Measurements from ENCODE around the gene BCCIP. TPM values are rescaled to one million over a fixed set of nuclear protein-coding genes. Genes with fewer than 3 reads are reported as not detected.

BCCIP gene
- total RNA-seq, 4 donors from 2014 or later, result 29.5 to 62.0 (median 53.5) TPM

DNA sequence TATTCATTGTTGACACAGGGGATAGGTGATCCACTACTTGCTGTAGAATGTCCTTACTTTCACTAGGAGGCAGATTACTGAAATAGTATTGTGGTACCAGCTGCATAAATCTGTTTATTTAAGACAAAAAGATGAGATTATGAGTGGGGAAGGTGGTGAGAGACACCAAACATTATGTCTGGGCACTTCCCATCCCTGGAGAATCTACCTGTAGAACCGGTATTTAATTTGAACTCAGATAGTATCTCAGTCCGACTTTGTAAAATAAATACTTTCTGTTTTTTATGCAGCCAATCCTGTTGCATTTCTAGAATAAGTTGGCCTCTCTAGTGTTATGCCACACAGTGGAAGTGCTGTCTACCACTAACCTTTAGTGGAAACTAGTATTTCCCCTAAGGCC, 13.4 kb downstream of the BCCIP start:
- H3K4me3 ChIP-seq, result no peak overlapping the region
- peaks cover 6 to 100% (median 44%) of the 10 kb centered on the region in 3 donors for H3K36me3 ChIP-seq
- H3K27ac ChIP-seq, result no peak overlapping the region
- no peak for DNase-seq
- intact Hi-C loops (cut with DNase I), result no loop called here
- 59 to 81% methylated on average over 2 of the region's 2 CpGs for WGBS, 2 donors
- no peaks in the 10 kb centered on the region for H3K4me1 ChIP-seq
- TF ChIP-seq CTCF (IDR thresholded peaks at IDR 0.05), result no peak
- no peaks in the 10 kb centered on the region for H3K27me3 ChIP-seq
- no peaks in the 10 kb centered on the region for H3K9me3 ChIP-seq

DNA sequence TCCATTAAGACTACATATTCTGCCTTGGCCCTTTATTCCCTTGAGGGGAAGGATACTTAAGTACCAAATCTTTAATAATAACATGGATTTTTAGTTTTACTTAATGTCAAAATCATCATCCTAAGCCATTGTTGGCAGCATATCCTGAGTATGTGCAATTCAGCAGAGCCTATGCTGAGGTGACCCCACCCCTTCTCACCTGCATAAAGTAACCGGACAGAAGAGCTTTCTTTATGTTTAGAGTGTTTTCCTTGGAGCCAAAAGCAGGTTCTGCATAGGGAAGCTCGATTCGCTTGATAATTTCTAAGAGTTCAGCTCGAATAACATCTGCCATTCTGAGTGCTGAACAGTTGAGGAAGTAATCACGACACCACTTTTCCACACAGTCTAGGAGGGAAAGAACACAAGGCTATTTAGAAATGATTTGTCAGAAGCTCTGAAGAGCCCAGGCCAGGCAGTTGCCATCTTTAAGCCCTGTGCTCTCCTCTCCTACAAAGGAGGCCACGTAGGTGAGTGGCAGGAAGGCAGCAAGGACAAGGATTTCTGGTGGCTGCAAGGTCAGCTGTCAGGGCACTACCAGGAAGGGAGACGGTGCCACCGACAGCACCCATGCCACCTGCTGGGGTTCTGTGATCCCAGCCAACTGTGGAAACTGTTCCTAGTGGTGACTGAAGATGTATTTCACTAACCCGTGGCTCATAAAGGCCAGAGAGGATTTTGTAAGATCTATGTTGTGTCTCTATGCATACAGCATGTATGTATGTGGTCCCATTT, 15.6 kb downstream of the BCCIP start:
- Histone ChIP-seq H3K27ac (no peak overlapping the region), H3K4me1 (no peaks in the 10 kb centered on the region), H3K9me3 (no peaks in the 10 kb centered on the region), H3K27me3 (no peaks in the 10 kb centered on the region), H3K4me3 (no peak overlapping the region), H3K36me3 (peaks cover 4 to 99% (median 42%) of the 10 kb centered on the region in 3 donors)
- TF ChIP-seq POLR2A (IDR thresholded peaks at IDR 0.05) (no peak), CTCF (IDR thresholded peaks at IDR 0.05) (no peak)
- no peak for DNase-seq
- WGBS, 2 donors, result 81% methylated on average over 4 to 7 of the region's 9 CpGs
- intact Hi-C loops (cut with DNase I), result no loop called here

DNA sequence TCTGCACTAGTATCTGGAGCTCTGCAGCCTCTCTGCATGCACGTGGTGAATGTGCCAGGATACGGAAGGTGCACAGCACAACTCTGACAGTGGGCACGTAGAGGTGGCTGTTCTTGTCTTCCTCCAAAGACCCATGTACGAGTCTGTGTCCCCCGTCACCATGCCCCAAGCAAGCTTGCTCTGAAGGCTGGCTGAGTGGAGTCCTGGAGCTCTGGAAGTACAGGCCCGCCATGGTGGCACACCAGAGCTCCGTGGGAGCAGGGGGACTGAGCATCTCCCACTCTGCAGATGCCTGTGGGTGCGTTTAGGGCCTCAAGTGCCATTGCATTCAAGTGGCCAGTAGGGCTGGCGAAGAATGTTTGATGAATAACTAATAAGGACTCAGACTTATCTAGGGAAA, 17.1 kb downstream of the BCCIP start:
- H3K27ac ChIP-seq, result no peak overlapping the region
- TF ChIP-seq POLR2A (IDR thresholded peaks at IDR 0.05) (no peak), CTCF (IDR thresholded peaks at IDR 0.05) (no peak)
- H3K4me1 ChIP-seq, result peaks cover 0 to 6% (median 0%) of the 10 kb centered on the region in 3 donors
- H3K27me3 ChIP-seq, result no peaks in the 10 kb centered on the region
- intact Hi-C loops (cut with DNase I), result no loop called here
- H3K9me3 ChIP-seq, result no peaks in the 10 kb centered on the region
- peaks cover 0 to 99% (median 42%) of the 10 kb centered on the region in 3 donors for H3K36me3 ChIP-seq
- 91% methylated on average over 8 of the region's 9 CpGs; no CpG with 5 or more reads in 1 of the 2 donors for WGBS, 2 donors
- no peak for DNase-seq
- H3K4me3 ChIP-seq, result no peak overlapping the region

DNA sequence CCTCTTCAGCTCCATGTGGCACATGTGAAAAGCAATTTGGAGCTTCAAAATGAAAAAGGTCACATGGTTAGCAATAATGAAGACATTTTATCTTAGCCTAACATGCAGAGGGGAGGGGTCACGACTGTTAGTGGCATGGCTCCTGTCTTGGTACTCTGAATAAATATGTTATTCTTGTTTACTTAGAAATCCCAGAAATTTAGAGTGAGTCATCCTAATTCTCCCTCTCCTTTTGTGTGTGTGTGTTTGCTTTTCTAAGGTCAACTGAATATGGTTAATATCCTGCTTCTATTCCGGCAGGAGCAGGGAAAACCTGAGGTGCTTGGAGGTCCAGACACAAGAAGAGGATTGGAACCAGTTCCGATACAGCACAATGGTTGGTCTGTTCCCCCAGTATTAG, 17.6 kb downstream of the BCCIP start:
- Histone ChIP-seq H3K27ac (no peak overlapping the region), H3K4me3 (no peak overlapping the region), H3K36me3 (peaks cover 0 to 99% (median 42%) of the 10 kb centered on the region in 3 donors), H3K4me1 (peaks cover 0 to 6% (median 0%) of the 10 kb centered on the region in 3 donors), H3K27me3 (no peaks in the 10 kb centered on the region), H3K9me3 (no peaks in the 10 kb centered on the region)
- TF ChIP-seq CTCF (IDR thresholded peaks at IDR 0.05), result no peak
- TF ChIP-seq POLR2A (IDR thresholded peaks at IDR 0.05), result no peak
- DNase-seq, result no peak
- intact Hi-C loops (cut with DNase I), result no loop called here
- WGBS, 2 donors, result 57 to 73% methylated on average over 3 of the region's 3 CpGs

DNA sequence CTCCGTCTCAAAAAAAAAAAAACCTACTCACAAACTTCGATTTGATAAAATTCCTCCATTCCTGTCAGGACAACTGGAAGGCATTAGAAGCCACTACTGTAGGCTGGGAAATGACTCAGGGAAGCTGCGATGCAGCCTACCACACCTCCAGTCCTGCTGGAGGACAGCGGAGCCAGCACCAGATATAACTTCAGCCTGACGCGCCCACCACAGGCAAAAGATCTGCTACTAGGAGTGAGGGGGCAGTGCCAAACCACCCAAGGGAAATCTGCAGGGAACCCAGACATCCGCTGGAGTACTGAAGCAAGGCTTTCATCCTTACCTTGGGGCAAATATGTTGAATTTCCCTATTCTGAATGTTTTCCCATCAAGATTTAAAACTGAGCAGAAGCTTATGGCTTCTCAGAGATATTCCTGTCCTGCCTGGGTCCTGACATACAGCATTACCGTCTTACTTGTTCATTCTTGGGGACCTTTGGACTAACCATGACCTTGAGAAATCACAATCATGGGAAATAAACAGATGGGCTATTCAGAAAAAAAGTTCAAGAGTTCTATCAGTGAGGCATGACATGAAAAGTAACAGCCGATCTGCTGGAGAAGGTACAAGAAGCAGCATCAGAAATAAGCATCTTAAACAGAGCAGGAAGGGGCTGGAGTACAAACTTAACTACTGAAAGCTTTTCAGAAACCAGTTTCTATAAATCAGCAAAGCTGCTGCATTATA, 20.4 kb downstream of the BCCIP start:
- H3K36me3 ChIP-seq, result peaks cover 0 to 99% (median 33%) of the 10 kb centered on the region in 3 donors
- 85 to 89% methylated on average over 8 to 9 of the region's 9 CpGs for WGBS, 2 donors
- H3K9me3 ChIP-seq, result no peaks in the 10 kb centered on the region
- intact Hi-C loops (cut with DNase I), result no loop called here
- H3K4me1 ChIP-seq, result peaks cover 0 to 6% (median 0%) of the 10 kb centered on the region in 3 donors
- no peak for DNase-seq
- H3K27me3 ChIP-seq, result no peaks in the 10 kb centered on the region
- no peak overlapping the region for H3K4me3 ChIP-seq
- no peak for TF ChIP-seq POLR2A (IDR thresholded peaks at IDR 0.05)
- TF ChIP-seq CTCF (IDR thresholded peaks at IDR 0.05), result no peak
- no peak overlapping the region for H3K27ac ChIP-seq

Data from esophagus squamous epithelium (tissue), 5 donors.